CD4-positive, alpha-beta memory T cell (primary cell): Measurements from ENCODE around the gene MAPK1IP1L. TPM values are rescaled to one million over a fixed set of nuclear protein-coding genes. Genes with fewer than 3 reads are reported as not detected.

Experiments
- CTCF ChIA-PET: fragments of 350-600 bp; sonication (Branson Sonifier 250); formaldehyde crosslinking; loops from one replicate; lab custom pipeline; 2021; ENCODE audit warnings: inconsistent platforms; ENCODE audit not compliant: partially characterized antibody; lab: Charles Lee
- POLR2A ChIA-PET: fragments of 350-600 bp; sonication (Branson Sonifier 250); formaldehyde crosslinking; loops from one replicate; lab custom pipeline; 2021; ENCODE audit not compliant: partially characterized antibody; lab: Charles Lee
- DNase-seq, 5 donors: peaks; one replicate each; pipeline versions ENCODE4 v3.0.0 to v3.0.0-alpha.2; 2020 to 2022; ENCODE audit warnings: mixed read lengths in 1 of 5
- H3K27ac ChIP-seq: one replicate; pipeline ENCODE4 v1.7.0; 2013; ENCODE audit warnings: low read depth, low read length
- H3K27me3 ChIP-seq: 2 replicates; pipeline ENCODE4 v1.7.0; 2013; ENCODE audit warnings: mild to moderate bottlenecking, low read length, moderate library complexity; ENCODE audit not compliant: insufficient read depth
- H3K36me3 ChIP-seq: 2 replicates; pipeline ENCODE4 v1.7.0; 2013; ENCODE audit warnings: mild to moderate bottlenecking, low read length, moderate library complexity; ENCODE audit not compliant: insufficient read depth
- H3K4me1 ChIP-seq: 2 replicates; pipeline ENCODE4 v1.7.0; 2013; ENCODE audit warnings: mild to moderate bottlenecking, low read length, moderate library complexity; ENCODE audit not compliant: insufficient read depth
- H3K4me3 ChIP-seq, 2 donors: one replicate each; pipeline ENCODE4 v1.7.0; 2013; ENCODE audit warnings: low read length in 2 of 2, mild to moderate bottlenecking in 1 of 2
- H3K9me3 ChIP-seq, 2 donors: one replicate each; pipeline ENCODE4 v1.7.0; 2013; ENCODE audit warnings: low read length in 2 of 2, control low read depth in 1 of 2; ENCODE audit not compliant: control insufficient read depth in 1 of 2
- H3K27ac Mint-ChIP-seq, 7 donors: one replicate each; pipeline ENCODE4 v1.8.0; 2020 to 2021; ENCODE audit warnings: mixed read lengths in 7 of 7, mild to moderate bottlenecking in 6 of 7, inconsistent platforms in 3 of 7, moderate library complexity in 3 of 7
- H3K27me3 Mint-ChIP-seq, 2 donors: one replicate each; pipeline ENCODE4 v1.8.0; 2020 to 2021; ENCODE audit warnings: mixed read lengths in 2 of 2
- H3K36me3 Mint-ChIP-seq, 2 donors: one replicate each; pipeline ENCODE4 v1.8.0; 2020 to 2021; ENCODE audit warnings: mixed read lengths in 2 of 2, inconsistent platforms in 1 of 2, mild to moderate bottlenecking in 1 of 2
- H3K4me1 Mint-ChIP-seq, 4 donors: one replicate each; pipeline ENCODE4 v1.8.0; 2020 to 2021; ENCODE audit warnings: mixed read lengths in 4 of 4, mild to moderate bottlenecking in 1 of 4
- H3K4me3 Mint-ChIP-seq, 8 donors: one replicate each; pipeline ENCODE4 v1.8.0; 2020 to 2021; ENCODE audit warnings: mixed read lengths in 8 of 8, mild to moderate bottlenecking in 7 of 8, moderate library complexity in 6 of 8, inconsistent platforms in 3 of 8
- H3K9me3 Mint-ChIP-seq, 8 donors: one replicate each; pipeline ENCODE4 v1.8.0; 2020 to 2021; ENCODE audit warnings: mixed read lengths in 8 of 8, mild to moderate bottlenecking in 5 of 8, inconsistent platforms in 3 of 8, moderate library complexity in 1 of 8
- intact Hi-C: fragments of 100-400 bp; cut with micrococcal nuclease; formaldehyde crosslinking; loops from one replicate; pipeline ENCODE4 v1.15.1; 2023
- polyA plus RNA-seq, 2 donors: library from polyadenylated mRNA; unstranded; fragments of 300-500 nt; fragmentation: Illumina TruSeq; gene quantifications; one replicate each; pipeline ENCODE4 v1.2.3, GENCODE V29; 2021
- total RNA-seq, 2 experiments: library from RNA; stranded (reverse); gene quantifications; one replicate each; pipeline ENCODE4 v1.2.3, GENCODE V29; 2021

MAPK1IP1L gene
- total and polyA plus RNA-seq, 4 experiments from 2014 or later, result 67.2 to 89.3 (median 77.8) TPM

DNA sequence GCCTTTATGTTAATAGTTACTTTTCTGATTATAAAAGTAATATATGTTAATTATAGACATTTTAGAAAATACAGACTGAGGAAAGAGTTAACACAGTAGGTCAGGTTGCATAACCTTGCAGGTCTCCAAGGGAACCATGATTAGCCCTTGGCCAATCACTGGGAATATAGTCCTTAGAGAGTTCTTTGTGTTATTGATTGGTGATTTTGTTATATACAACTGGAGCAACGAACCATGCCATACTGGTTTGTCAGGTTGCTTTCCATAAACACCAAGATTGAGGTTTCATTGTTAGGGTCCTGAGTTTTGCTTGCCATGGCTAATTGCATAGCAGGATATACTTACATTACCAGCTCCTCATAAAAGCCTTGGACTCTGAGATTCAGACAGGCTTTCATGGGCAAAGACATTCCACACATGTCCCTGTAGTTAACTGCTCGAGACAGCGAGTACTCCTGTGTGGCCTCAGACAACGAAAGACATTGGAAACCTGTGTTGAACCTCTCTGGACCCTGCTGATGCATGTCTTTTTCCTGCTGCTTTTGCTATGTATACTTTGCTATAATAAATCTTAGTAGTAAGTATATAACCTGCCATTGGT lies 33.7 kb downstream of the MAPK1IP1L start:
- H3K36me3 ChIP-seq, result no peaks in the 10 kb centered on the region
- H3K27me3 ChIP-seq, result no peaks in the 10 kb centered on the region
- no peak for DNase-seq
- H3K4me3 ChIP-seq, result no peak overlapping the region
- Mint-ChIP-seq H3K27ac (no peak overlapping the region), H3K36me3 (no peaks in the 10 kb centered on the region), H3K4me3 (no peak overlapping the region), H3K27me3 (no peaks in the 10 kb centered on the region), H3K4me1 (peaks cover 3% of the 10 kb centered on the region in 4 donors), H3K9me3 (no peaks in the 10 kb centered on the region)
- CTCF ChIA-PET, result interaction anchor here (1.5 to 3.2 kb wide), 3 partner anchors 13 to 75 kb away, joined by 4 to 20 read pairs (median 9); no protein-coding TSS in a partner anchor
- no peaks in the 10 kb centered on the region for H3K9me3 ChIP-seq
- H3K27ac ChIP-seq, result no peak overlapping the region
- POLR2A ChIA-PET, result no interaction called here
- peaks cover 3% of the 10 kb centered on the region for H3K4me1 ChIP-seq
- intact Hi-C loops, result loop anchor here (5.0 kb wide), 1 partner anchor 42 kb away; the partner anchor contains the start of gene LGALS3

DNA sequence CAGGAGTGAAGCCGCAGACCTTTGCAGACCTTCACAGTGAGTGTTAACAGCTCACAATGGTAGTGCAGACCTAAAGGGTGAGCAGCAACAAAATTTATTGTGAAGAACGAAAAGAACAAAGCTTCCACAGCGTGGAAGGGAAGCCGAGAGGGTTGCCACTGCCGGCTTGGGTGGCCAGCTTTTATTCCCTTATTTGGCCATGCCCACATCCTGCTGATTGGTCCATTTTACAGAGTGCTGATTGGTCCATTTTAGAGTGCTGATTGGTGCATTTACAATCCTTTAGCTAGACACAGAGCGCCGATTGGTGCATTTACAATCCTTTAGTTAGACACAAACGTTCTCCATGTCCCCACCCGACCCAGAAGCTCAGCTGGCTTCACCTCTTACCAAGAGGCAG lies 35.5 kb downstream of the MAPK1IP1L start:
- H3K4me3 Mint-ChIP-seq, result no peak overlapping the region
- intact Hi-C loops, result loop anchor here (5.0 kb wide), 1 partner anchor 40 kb away; the partner anchor contains the start of gene LGALS3
- no peaks in the 10 kb centered on the region for H3K36me3 Mint-ChIP-seq
- Histone ChIP-seq H3K27ac (no peak overlapping the region), H3K27me3 (no peaks in the 10 kb centered on the region), H3K9me3 (no peaks in the 10 kb centered on the region), H3K4me1 (peaks cover 3% of the 10 kb centered on the region), H3K36me3 (no peaks in the 10 kb centered on the region), H3K4me3 (no peak overlapping the region)
- H3K9me3 Mint-ChIP-seq, result no peaks in the 10 kb centered on the region
- H3K27ac Mint-ChIP-seq, result no peak overlapping the region
- H3K27me3 Mint-ChIP-seq, result no peaks in the 10 kb centered on the region
- H3K4me1 Mint-ChIP-seq, result peaks cover 3 to 6% (median 3%) of the 10 kb centered on the region in 4 donors
- ChIA-PET CTCF (interaction anchor here (0.6 to 9.3 kb wide), 7 partner anchors 16 to 126 kb away, joined by 3 to 286 read pairs (median 4); partner anchors contain the start of gene MAPK1IP1L), POLR2A (no interaction called here)
- DNase-seq, result no peak

DNA sequence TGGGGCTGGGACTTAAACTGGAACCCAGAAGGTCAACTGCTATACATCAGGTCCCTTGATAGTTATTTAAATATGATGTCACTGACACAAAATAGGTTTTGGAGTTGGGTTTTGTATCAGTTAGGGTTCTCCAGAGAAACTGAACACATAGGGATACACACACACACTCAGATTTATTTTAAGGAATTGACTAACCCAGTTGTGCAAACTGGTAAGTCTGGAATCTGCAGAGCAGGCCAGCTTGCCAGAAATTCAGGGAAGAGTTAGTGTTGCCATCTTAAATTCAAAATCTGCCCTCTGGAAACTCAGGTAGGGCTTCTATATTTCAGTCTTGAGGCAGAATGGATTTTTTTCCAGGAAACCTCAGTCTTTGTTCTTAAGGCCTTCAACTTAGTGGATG lies 36.9 kb downstream of the MAPK1IP1L start:
- Mint-ChIP-seq H3K27ac (no peak overlapping the region), H3K27me3 (no peaks in the 10 kb centered on the region), H3K4me3 (no peak overlapping the region), H3K36me3 (no peaks in the 10 kb centered on the region), H3K9me3 (no peaks in the 10 kb centered on the region), H3K4me1 (peaks cover 3 to 7% (median 5%) of the 10 kb centered on the region in 4 donors)
- ChIA-PET CTCF (interaction anchor here (1.0 to 9.3 kb wide), 8 partner anchors 9 to 84 kb away, joined by 3 to 286 read pairs (median 4); partner anchors contain the start of gene MAPK1IP1L), POLR2A (no interaction called here)
- no peaks in the 10 kb centered on the region for H3K9me3 ChIP-seq
- no peak overlapping the region for H3K27ac ChIP-seq
- H3K36me3 ChIP-seq, result no peaks in the 10 kb centered on the region
- no peak overlapping the region for H3K4me3 ChIP-seq
- H3K27me3 ChIP-seq, result no peaks in the 10 kb centered on the region
- no peak for DNase-seq
- H3K4me1 ChIP-seq, result peaks cover 3% of the 10 kb centered on the region
- intact Hi-C loops, result loop anchor here (5.0 kb wide), 1 partner anchor 39 kb away; the partner anchor contains the start of gene LGALS3

DNA sequence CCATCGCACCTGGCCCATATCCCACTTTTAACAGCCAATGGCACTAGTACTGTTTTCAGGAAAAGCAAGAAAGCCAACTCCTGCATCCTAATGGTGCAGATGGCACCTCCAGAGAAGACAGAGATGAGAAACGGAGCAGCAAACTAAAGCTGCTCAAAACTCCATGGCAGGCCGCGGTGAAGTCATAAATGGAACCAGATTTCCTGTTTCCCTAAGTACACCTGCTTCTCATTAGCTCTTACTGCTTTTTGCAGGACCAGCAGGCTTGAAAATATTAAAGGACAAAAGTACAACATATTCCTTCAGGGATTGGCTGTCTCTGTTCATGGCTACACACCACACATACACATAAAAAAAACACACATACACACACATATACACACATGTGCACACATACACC lies 40.9 kb downstream of the MAPK1IP1L start:
- Mint-ChIP-seq H3K27ac (no peak overlapping the region), H3K36me3 (no peaks in the 10 kb centered on the region), H3K4me1 (peaks cover 9% of the 10 kb centered on the region in 4 donors), H3K4me3 (no peak overlapping the region), H3K9me3 (no peaks in the 10 kb centered on the region), H3K27me3 (no peaks in the 10 kb centered on the region)
- CTCF ChIA-PET, result interaction anchor here (0.8 to 9.3 kb wide), 9 partner anchors 11 to 64 kb away, joined by 3 to 286 read pairs (median 5); partner anchors contain the start of gene LGALS3
- no peak overlapping the region for H3K27ac ChIP-seq
- DNase-seq, result no peak
- intact Hi-C loops, result no loop called here
- H3K9me3 ChIP-seq, result no peaks in the 10 kb centered on the region
- POLR2A ChIA-PET, result interaction anchor here (1.5 to 4.5 kb wide), 4 partner anchors 11 to 68 kb away, joined by 4 to 39 read pairs (median 6); partner anchors contain the start of genes LGALS3 and MAPK1IP1L
- no peak overlapping the region for H3K4me3 ChIP-seq
- H3K4me1 ChIP-seq, result peaks cover 7% of the 10 kb centered on the region
- no peaks in the 10 kb centered on the region for H3K27me3 ChIP-seq
- no peaks in the 10 kb centered on the region for H3K36me3 ChIP-seq

DNA sequence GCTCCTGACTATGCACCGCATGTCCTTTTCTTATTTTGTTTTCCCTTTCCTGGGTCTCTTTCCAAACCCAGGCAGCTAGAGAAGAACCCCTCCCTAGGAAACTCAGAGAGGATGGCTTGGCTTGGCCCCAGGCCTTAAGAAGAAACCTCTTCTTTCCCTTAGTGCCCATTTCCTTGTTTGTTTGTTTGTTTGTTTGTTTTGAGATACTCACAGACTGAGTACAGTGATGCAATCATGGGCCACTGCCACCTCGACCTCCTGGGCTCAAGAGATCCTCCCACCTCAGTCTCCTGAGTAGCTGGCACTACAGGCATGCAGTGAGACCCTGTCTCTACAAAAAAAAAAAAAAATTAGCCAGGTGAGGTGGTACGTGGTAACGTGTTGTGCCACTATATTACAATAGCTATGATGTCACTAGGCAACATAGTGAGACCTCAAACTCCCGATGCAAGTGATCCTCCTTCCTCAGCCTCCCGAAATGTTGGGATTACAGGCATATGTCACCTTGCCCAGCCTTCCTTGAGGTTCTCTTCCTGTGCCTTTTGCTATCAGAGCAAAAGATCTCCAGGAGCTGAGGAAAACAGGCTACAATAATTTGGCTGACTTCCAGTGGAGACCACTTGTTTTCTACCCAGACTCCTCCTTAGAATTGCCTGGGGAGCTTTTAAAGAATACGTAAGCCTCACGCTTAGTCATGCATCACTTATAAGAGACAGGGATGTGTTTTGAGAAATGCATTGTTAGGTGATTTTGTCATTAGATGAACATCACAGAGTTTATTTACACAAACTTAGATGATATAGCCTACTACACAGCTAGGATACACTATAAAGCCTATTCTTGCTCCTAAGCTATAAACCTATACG lies 43.1 kb downstream of the MAPK1IP1L start:
- Mint-ChIP-seq H3K4me1 (peaks cover 19 to 23% (median 20%) of the 10 kb centered on the region in 4 donors), H3K36me3 (no peaks in the 10 kb centered on the region), H3K4me3 (no peak overlapping the region), H3K27me3 (no peaks in the 10 kb centered on the region), H3K9me3 (no peaks in the 10 kb centered on the region), H3K27ac (no peak overlapping the region)
- H3K27ac ChIP-seq, result no peak overlapping the region
- no peaks in the 10 kb centered on the region for H3K27me3 ChIP-seq
- intact Hi-C loops, result no loop called here
- H3K4me1 ChIP-seq, result peaks cover 21% of the 10 kb centered on the region
- H3K36me3 ChIP-seq, result no peaks in the 10 kb centered on the region
- no peak overlapping the region for H3K4me3 ChIP-seq
- DNase-seq, result no peak
- ChIA-PET CTCF (interaction anchor here (1.0 to 9.3 kb wide), 5 partner anchors 17 to 61 kb away, joined by 3 to 286 read pairs (median 4); partner anchors contain the start of gene MAPK1IP1L), POLR2A (interaction anchor here (2.3 to 4.5 kb wide), 2 partner anchors 9 to 65 kb away, joined by 5 to 39 read pairs; no protein-coding TSS in a partner anchor)
- H3K9me3 ChIP-seq, result no peaks in the 10 kb centered on the region

DNA sequence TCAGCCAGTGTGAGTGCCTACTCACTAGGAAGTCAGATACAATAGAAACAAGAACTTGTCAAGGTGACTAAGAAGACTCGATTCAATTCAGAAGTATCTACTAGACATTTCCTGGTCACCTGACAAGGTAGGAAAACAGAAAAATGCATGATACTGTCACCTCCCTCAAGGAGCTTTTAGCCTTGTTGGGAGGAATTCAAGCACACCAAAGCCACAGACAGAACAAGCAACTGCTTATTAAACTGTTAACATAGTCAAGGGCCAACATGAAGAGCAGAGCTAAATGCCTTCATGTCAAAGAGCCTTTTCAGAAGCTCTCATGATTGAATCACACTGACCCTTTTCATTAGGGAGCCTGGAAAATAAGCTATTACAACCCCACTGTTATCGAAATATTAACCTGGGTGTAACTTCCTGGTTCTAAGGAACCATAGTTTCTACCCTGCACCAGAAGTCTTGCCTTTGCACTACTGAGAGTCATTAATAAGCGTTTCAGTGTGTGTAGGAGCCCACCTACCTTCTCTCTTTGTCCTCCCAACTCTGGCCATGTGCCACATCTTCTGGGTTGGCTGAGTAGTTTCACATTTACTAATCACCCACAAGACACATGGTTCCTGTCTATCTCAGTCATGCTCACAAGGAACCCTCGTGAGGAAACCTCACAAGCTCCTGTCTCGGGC lies 46.6 kb downstream of the MAPK1IP1L start:
- no peaks in the 10 kb centered on the region for H3K9me3 Mint-ChIP-seq
- H3K4me3 Mint-ChIP-seq, result peak overlapping the region; percentile 15 to 83 (median 68)

More for the DNA sequence above, 46.6 kb downstream of the MAPK1IP1L start:
- H3K27me3 Mint-ChIP-seq, result no peaks in the 10 kb centered on the region
- Histone ChIP-seq H3K4me1 (peaks cover 51% of the 10 kb centered on the region), H3K9me3 (no peaks in the 10 kb centered on the region), H3K27ac (no peak overlapping the region), H3K36me3 (no peaks in the 10 kb centered on the region), H3K27me3 (no peaks in the 10 kb centered on the region), H3K4me3 (no peak overlapping the region)
- ChIA-PET POLR2A (interaction anchor here (0.6 to 2.5 kb wide), 5 partner anchors 11 to 62 kb away, joined by 3 to 17 read pairs (median 4); partner anchors contain the start of gene MAPK1IP1L), CTCF (interaction anchor here (0.6 to 1.5 kb wide), 11 partner anchors 8 to 85 kb away, joined by 3 to 20 read pairs (median 4); partner anchors contain the start of gene MAPK1IP1L)
- peak; percentile 12 to 47 (median 22) for DNase-seq
- H3K36me3 Mint-ChIP-seq, result no peaks in the 10 kb centered on the region
- H3K27ac Mint-ChIP-seq, result peak overlapping the region; percentile 68 to 92 (median 85)
- intact Hi-C loops, result no loop called here
- H3K4me1 Mint-ChIP-seq, result peaks cover 30 to 47% (median 39%) of the 10 kb centered on the region in 4 donors
